Activated CD4-positive, alpha-beta T cell treated with anti-CD3 and anti-CD28 coated beads, Interleukin-2, Interleukin-4, amounts not matched to agents 100 ng/mL and 50 ng/mL, durations not matched to agents 16 hours and 8 hours (primary cell): ENCODE results near the gene MICAL1.

Experiments used
- DNase-seq: peaks from one replicate; pipeline ENCODE4 v3.0.0-alpha.2; 2020; ENCODE audit warnings: low spot score

Gene MICAL1

GRCh38 chr6:109428889-109429477 is 26.6 kb downstream of the MICAL1 start:
- no peak for DNase-seq

GRCh38 chr6:109424946-109425345 is 30.6 kb downstream of the MICAL1 start:
- DNase-seq: no peak

- no peak for DNase-seq
These were observed 34.4 kb downstream of the MICAL1 start for GRCh38 chr6:109421184-109421583.

GRCh38 chr6:109420751-109421150 is 34.8 kb downstream of the MICAL1 start:
- no peak for DNase-seq

- no peak for DNase-seq
These were observed 37.9 kb downstream of the MICAL1 start for GRCh38 chr6:109417646-109418045.

- DNase-seq: no peak
These were observed 44.5 kb downstream of the MICAL1 start for GRCh38 chr6:109411034-109411433.

- DNase-seq: no peak
These were observed 49.4 kb downstream of the MICAL1 start for GRCh38 chr6:109406196-109406595.

- DNase-seq: no peak
These were observed 58.6 kb downstream of the MICAL1 start for GRCh38 chr6:109397020-109397419.

- DNase-seq: no peak
These were observed 59.4 kb downstream of the MICAL1 start for GRCh38 chr6:109396046-109396718.
